ENCODE measurements around the gene SYT14. TPM values are rescaled to one million over a fixed set of nuclear protein-coding genes. Genes with fewer than 3 reads are reported as not detected.
"Not testable (repeated sequence)": the region's sequence is repeated elsewhere in the genome, so short reads cannot be mapped to it uniquely, and the experiment has no call there.

The SYT14 gene
- total RNA-seq, 1 experiment from 2014 or later: 10.3 TPM

DNA sequence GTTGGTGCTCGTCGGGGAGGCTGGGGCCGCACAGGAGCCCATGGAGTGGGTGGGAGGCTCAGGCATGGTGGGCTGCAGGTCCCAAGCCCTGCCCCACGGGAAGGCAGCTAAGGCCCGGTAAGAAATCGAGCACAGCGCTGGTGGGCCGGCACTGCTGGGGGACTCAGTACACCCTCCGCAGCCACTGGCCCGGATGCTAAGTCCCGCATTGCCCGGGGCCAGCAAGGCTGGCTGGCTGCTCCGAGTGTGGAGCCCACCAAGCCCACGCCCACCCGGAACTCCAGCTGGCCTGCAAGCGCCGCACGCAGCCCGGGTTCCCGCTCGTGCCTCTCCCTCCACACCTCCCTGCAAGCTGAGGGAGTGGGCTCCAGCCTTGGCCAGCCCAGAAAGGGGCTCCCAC is 39.2 kb upstream of the SYT14 start:
- H2AK5ac ChIP-seq (ENCODE audit: insufficient read length, low read length); H3K36me3 Mint-ChIP-seq (ENCODE audit: insufficient read depth in 1 of 3, low read depth in 3 of 3); H2BK12ac ChIP-seq (ENCODE audit: insufficient read length, low read depth, low read length); H3K4me2 ChIP-seq (ENCODE audit: insufficient read depth, insufficient read length, low read length); H2BK15ac ChIP-seq (ENCODE audit: low read depth, low read length); H3K27ac Mint-ChIP-seq; H3K9me3 ChIP-seq (ENCODE audit: control insufficient read depth, low read depth, low read length); H3K79me2 ChIP-seq (ENCODE audit: insufficient read depth, low read length); H2BK5ac ChIP-seq (ENCODE audit: insufficient read length, low read length); H3K23me2 ChIP-seq (ENCODE audit: insufficient read length, low read depth, low read length, poor library complexity, severe bottlenecking); H4K91ac ChIP-seq (ENCODE audit: insufficient read length, low read depth, low read length); H3K18ac ChIP-seq (ENCODE audit: insufficient read length, low read depth, low read length); H4K5ac ChIP-seq (ENCODE audit: insufficient read length, low read depth, low read length); H2BK20ac ChIP-seq (ENCODE audit: low read depth, low read length, poor library complexity, severe bottlenecking); H3K27me3 ChIP-seq (ENCODE audit: insufficient read depth, low read length); H3K4me1 Mint-ChIP-seq; DNase-seq; H4K20me1 ChIP-seq (ENCODE audit: control insufficient read depth, insufficient read depth, insufficient read length); H3K27ac ChIP-seq (ENCODE audit: insufficient read length, low read depth, low read length); H3K4me3 Mint-ChIP-seq; H3K4ac ChIP-seq (ENCODE audit: low read depth, low read length); H3K23ac ChIP-seq (ENCODE audit: insufficient read length, low read depth, low read length); H3K4me1 ChIP-seq (ENCODE audit: insufficient read depth, low read length); H2BK120ac ChIP-seq (ENCODE audit: low read depth, low read length, poor library complexity, severe bottlenecking); H3K9me3 Mint-ChIP-seq; H3K79me1 ChIP-seq (ENCODE audit: insufficient read depth, low read depth, low read length, poor library complexity, severe bottlenecking); H4K8ac ChIP-seq (replicated peaks; ENCODE audit: insufficient read length, low read depth, low read length); H3T11ph ChIP-seq (ENCODE audit: low read length); H3K27me3 Mint-ChIP-seq (ENCODE audit: low read depth); H3K9ac ChIP-seq (ENCODE audit: extremely low read depth, insufficient read length, low read length); H2AFZ ChIP-seq (ENCODE audit: low read length); H3K14ac ChIP-seq (ENCODE audit: insufficient read depth, low read length); H3K56ac ChIP-seq (ENCODE audit: insufficient read length, low read depth, low read length): not testable (repeated sequence)
- WGBS (ENCODE audit: extremely low coverage, insufficient read length, low lambda C conversion rate): no CpG with 5 or more reads among the region's 21 CpGs
